DMS114 treated with DMSO at 0.1 percent for 48 hours (cell line): ENCODE results near the gene CTDSPL.
"Not testable (repeated sequence)": the region's sequence is repeated elsewhere in the genome, so short reads cannot be mapped to it uniquely, and the experiment has no call there.

Experiments
- DNase-seq: peaks from one replicate; lab custom pipeline; 2025; ENCODE audit not compliant: unreplicated experiment; lab: John Stamatoyannopoulos, UW

Gene CTDSPL

DNA sequence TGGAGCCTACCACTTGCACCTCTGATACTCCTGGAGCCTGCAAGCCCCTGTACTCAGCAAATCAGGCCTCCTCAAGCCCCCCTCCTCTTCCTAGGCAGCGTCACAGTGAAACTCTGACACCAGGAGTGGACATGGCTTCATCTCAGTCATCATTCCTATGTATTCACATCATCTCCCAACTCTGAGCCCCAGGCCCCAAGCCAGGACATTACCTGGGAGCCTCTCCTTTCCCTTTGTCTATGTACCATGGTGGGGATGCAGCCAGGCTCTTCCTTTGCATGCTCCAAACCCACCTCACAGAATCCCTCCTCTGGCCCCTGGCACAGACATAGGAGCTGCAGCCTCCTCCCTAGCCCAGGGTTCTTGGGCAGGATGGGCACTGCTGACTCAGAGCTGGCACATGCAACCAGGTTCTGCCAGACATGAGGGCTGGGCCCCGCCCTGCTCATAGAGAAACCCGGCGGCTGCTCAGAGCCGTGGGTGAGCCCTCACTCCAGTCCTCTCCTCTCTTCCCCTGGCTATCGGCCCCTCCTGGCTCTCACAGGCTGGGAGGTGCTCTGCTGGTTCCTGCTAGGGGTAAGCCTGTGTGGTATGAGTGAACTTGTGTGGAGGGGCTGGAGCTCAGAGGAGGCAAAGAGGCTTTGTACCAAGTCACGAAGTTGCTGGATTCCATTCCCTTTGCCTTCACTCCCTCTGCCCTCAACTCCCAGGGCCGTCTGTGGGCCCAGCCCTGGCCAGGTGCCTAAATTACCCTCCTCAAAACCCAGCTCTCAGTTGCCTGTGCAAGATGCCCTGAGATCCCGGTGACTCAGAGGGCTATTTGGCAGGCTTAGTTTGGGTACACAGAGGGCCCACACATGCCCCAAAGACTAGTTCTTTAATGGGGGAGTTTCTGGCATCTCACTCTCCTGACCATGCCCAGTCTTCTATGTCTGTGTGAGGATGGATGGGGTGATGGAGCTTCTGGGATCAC is 169.6 kb downstream of the CTDSPL start:
- DNase-seq: no peak

DNA sequence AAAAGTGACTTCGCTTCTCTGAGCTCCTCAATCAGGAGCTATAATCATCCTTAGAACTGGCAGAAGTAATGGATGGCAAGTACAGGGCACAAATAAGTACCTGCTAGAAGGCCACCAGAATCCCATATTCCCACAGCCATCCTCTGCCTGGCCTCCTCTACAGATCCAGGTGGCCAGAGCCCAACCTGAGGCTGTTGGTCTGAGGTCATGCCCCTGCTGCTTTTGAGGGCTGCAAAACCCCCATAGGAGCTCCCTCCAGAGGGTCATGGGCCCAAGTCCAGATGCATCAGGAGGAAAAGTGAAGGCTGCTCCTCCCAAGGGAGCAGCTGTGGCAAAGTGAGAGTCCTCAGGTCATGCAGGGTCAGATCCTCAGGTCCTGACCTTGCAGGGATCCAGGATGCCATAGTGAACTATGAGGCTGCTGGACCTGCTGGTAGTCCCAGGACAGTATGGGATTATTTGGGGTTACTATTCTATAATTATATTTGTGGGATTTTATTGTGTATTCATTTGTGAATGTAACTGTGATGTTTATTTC is 170.7 kb downstream of the CTDSPL start:
- DNase-seq: no peak

DNA sequence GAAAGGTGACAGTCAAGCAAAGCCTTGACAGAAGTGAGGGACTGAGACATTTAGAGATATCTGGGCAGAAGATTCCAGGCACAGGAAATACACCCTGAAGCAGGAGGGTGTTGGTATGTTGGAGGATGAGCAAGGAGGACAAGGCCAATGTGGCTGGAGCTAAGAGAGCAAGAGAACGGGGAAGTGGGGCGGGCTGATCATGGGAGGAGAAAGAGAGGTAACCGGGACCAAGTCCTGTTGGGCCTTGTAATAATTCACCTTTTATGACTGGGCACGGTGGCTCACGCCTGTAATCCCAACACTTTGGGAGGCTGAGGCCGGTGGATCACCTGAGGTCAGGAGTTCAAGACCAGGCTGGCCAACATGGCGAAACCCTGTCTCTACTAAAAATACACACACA is 171.9 kb downstream of the CTDSPL start:
- DNase-seq: not testable (repeated sequence)
